Stromal cell of bone marrow (primary cell): ENCODE results near the gene ZKSCAN8.
A peak's percentile ranks its signal among the peaks of the same experiment; 100 is the strongest.

ENCODE experiments used
- DNase-seq: peaks from one replicate; pipeline ENCODE4 v3.0.0-alpha.2; 2012; ENCODE audit warnings: low read depth

Gene ZKSCAN8

DNA sequence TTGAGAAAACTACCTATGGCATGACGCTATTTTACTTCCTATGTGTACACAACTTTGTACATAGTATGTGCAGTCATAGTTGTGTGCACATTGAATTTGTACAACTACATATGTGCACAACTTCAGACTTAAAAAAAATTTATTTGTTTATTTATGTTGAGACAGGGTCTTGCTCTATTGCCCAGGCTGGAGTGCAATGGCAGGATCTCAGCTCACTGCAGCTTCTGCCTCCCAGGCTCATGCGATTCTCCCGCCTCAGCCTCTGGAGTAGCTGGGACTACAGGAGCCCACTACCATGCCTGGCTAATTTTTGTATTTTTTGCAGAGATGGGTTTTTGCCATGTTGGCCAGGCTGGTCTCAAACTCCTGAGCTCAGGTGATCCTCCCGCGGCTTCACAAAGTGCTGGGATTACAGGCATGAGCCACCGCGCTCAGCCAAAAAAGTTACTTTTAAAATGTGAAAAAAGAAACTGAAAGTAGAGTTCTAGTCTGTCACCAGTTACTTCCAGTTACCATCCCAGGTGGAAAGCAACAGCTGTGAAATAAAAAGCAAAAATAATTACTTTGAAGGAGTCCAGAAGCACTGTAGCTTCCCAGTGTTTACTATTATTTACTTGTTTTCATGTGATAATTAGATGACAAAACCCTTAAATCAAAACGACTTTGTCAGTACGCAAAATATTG, 1.7 kb upstream of the ZKSCAN8 start:
- DNase-seq = no peak

DNA sequence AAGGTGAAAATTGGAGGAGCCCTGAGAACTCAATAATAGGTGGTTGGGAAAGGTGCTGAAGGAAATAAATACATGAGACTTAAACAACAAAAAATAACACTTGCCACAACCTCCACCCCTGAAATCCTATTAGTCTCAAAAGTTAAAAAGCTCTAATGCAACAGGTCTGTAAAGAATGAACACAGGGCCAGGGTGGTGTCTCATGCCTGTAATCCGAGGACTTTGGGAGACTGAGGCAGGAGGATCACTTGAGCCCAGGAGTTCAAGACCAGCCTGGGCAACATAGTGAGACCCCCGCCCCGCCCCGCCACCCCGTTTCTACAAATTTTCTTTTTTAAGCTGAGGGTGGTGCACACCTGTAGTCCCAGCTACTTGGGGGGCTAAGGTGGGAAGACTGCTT, 1.1 kb upstream of the ZKSCAN8 start:
- DNase-seq = no peak

DNA sequence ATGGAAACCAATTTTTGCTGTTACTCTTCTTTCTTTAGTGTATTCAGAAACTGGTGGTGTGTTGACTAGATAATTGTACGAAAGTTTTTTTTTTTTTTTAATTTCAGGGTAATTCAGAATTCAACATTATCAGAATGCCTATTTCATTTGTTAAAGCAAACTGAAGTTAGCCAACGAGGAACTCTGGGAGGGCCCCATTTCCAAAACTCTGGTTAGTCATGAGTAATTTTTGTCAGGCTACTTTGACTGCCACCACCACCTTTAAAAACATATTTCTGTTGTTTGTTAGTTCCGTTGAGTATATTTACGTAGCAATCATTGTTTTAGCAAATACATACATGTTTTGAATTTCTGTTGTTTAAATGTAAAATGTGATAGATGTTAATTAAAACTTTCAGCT, 763 bp downstream of the ZKSCAN8 start:
- DNase-seq = no peak

DNA sequence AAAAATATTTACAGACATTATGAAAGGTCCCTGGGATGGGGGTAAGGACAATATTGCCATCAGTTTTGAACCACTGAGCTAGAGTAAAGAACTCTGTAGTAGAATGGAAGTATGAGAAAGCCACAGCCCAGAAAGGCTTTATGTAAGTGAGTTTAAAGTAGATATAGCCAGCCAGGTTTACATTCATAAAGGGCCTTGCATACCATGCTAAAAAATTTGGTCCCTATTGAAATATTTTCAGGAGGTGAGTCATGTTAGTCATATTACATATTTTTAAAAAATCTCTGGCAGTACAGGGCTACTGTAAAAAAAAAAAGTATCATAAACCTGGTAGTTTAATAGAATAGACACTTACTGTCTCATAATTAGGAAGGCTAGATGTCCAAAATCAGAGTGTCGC, 3.5 kb downstream of the ZKSCAN8 start:
- no peak for DNase-seq

DNA sequence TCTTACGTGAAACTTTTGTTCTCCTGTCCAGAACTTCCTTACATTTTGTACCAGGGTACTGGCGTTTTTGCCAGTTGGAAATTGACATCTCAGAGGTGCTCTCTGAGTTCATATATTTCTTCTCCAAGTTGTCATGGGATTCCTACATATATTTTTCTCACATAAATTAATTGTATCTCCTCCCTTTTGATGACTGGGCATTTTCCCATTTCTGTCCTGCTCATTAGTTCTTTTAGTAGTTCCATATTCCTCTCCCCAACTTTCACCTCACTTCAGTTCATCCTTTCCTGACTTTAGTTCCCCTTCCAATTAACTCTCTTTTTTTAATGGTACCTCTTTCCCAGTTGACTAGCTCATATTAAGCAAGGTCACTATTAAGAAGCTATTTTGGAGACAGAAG, 10.8 kb downstream of the ZKSCAN8 start:
- no peak for DNase-seq

DNA sequence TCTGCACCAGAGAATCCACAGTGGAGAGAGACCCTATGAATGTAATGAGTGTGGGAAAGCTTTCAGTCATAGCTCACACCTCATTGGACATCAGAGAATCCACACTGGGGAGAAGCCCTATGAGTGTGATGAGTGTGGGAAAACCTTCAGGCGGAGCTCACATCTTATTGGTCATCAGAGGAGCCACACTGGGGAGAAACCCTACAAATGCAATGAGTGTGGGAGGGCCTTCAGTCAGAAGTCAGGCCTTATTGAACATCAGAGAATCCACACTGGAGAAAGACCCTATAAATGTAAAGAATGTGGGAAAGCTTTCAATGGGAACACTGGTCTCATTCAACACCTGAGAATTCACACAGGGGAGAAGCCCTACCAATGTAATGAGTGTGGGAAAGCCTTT, 11.9 kb downstream of the ZKSCAN8 start:
- DNase-seq = no peak

DNA sequence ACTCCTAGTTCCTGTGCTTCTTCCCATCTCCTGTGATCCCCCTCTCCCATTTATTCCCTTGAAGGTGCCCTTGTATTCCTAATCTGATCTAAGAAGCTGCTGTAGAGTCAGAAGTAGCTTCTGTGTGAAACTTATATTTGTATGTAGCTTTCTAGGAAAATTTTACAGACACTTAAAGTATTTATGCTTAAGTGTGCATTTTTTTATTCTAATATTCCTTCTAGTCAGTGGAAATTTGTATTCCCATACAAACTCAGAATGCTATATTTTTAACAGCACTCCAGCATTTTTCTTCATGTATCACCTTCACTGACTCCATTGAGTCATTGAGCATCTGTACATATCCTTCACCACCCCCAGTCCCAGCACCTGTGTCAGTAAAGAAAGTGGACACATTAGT, 12.7 kb downstream of the ZKSCAN8 start:
- no peak for DNase-seq

DNA sequence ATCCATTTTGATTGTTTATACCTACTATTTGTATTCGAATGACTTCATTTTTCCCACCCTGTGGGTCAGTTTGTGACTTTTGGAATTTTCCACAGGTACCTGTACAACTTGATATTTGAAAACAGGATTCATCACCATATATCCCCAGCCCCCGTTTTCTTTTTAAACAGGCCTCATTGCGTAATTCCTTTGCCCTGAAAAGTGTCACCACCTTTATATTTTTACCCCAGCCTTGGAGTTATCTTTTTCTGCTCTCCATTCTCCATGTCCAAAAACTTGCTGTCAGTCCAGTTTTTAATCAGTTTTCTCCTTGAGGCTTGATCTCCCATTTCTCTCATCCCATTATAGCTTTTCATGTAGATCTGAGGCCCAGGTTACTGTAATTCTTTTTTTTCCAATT, 16.6 kb downstream of the ZKSCAN8 start:
- no peak for DNase-seq

DNA sequence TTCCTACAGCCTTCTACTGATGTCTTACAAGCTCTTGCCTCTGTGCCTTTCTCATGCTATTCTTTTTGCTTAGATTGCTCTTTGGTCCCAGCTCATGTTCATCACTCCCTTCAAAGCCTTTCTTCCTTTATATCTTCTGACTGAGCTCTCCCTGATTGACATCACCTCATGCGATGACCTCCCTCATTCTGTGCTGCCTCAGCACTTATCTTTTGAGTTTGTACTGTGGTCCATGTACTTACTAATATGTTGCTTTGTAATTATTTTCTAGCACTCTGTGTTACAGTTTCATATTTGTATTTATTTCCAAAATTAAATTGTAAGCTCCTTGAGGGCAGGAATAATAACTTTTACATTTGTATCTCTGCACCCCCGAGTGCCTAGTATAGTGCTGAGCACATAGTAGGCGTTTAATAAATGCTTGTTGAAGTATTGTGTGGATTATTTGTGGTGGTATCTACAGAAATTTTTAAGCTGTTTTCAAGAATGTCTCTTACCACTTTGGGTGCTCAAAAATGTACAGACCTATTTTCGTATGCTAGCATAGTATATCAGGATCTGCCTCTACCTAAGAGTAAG, 17.4 kb downstream of the ZKSCAN8 start:
- no peak for DNase-seq

DNA sequence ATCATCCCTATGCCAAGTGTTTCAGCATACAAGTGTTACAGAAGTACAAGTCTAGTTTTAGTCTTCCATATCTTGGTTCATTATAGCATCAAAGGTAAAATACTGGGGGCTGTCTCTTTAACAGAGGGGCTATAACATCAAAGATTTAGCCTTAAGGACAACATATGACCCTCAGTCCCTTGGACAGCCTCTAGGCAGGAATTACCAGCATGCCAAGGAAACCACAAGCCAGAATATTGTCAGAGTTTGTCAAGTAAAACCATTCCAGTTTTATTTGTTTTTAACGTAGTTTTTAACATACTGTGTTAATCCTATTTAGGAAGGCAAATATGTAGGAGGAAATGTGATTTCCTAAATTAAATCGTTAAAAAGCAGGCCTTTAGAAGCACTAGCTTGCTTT, 18.6 kb downstream of the ZKSCAN8 start:
- no peak for DNase-seq

DNA sequence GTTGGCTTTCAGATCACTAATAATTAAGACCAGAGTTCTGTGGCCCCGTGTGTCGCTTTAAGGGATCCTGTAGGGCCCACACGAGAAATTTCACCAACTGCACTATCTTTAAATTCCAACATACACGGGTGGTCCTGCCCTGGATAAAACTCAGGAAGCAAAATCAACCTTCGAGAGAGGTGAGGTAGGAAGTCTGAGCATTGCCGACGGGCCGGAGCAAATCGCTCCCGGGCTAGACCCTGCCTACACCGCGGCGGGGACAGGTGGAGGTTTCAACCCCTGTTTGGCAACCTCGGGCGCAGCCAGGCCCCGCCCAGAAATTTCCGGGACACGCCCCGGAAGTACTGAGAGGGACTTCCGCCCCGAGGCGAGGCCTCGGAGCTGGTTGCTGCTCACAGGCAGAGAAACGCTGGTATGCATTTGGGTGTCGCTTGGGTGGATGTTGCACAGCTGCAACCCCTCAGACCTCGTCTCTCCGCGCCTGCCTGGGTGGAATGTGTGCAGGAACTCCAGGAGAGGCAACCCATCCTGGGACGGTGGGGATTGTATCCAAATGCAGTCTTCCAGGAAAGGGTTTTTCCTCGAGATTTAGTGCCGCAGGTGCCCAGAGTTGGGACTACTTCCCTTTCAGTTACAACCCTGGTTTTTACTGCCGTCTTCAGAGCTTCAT, 19.9 kb downstream of the ZKSCAN8 start:
- DNase-seq = no peak

DNA sequence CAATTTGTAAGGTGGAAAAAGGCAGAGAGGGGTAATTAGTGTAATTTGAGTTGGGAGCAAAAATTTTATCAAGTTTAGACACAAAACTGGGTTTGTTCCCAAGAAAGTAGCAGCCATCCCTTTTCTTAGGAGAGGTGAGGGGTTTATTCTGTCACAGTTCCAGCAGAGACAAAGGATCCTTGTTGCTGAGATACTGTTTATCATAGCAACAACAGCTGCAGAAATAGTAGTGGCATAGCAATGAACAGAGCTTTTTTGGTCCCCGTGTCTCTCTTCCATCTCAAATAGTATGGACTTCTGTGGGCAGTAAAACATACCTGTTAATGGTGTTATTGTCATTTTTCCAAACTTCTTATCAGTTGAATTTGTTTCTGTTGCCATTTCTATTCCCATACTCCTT, 23.9 kb downstream of the ZKSCAN8 start:
- DNase-seq = no peak

DNA sequence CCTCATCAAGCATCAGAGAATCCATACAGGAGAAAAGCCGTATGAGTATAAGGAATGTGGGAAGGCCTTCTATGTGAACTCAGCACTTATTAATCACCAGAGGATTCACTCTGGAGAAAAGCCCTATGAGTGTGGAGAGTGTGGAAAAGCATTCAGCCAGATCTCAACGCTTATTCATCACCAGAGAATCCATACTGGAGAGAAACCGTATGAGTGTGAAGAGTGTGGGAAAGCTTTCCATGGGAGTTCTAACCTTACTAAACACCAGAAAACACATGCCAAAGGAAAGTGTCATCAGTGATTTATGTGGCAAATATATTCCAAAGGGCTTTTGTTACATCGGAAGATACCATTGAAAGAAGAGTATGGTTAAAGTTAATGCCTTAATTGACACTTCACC, 25.4 kb downstream of the ZKSCAN8 start:
- peak; percentile 58 for DNase-seq

DNA sequence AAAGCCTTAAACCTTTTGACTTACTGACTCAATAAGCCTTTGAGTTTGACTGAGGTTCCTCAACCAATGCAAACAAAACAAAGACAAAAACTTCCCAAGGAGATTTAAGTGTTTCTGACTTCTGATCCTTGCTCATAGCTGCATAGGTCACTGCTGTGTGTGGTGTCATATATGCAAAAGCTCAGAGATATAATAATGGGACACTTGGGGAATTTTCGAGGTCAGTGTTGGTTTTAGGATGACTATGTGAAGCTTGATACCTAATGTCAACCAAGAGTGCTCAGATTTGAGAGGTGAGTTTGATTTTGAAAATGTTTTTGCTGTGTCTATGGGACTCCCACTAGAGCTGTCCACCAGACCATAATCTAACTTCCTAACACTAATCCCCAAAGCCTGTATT, 26.2 kb downstream of the ZKSCAN8 start:
- no peak for DNase-seq

DNA sequence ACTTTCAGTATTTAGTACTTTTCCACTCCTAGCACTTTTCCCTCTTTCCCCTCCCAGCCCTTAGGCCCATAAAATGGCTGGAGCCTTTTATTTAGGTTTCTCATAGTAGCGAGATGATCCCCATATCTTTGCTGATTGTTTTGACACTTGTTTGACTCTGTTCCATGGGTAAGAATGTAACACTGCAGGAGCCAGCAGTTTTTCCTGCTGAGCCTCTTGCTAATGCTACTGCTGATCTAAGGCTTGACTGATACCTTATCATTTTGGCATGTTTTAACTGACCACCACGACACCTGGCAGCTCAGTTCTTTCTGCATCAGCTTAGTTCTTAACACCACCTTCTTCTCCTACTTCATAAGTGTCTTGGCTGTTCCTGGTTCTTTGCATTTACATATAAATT, 29.6 kb downstream of the ZKSCAN8 start:
- DNase-seq = no peak

DNA sequence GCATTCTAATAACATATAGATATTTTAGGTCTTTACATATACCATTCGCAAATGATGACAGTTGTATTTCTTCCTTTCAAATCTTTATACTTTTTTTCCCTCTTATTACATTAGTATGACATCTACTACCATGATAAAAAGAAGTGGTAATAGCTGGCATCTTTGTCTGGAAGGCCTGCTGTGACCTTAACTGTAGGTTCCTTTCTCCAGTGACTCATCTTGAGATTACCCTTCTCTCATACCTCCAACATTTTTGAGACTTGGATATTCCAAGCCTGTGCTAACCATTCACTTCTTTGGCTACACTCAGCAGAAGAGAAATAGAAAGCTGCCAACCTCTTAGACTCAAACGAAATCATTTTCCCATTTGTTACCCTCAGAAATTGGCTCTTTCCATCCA, 30.3 kb downstream of the ZKSCAN8 start:
- DNase-seq = no peak

DNA sequence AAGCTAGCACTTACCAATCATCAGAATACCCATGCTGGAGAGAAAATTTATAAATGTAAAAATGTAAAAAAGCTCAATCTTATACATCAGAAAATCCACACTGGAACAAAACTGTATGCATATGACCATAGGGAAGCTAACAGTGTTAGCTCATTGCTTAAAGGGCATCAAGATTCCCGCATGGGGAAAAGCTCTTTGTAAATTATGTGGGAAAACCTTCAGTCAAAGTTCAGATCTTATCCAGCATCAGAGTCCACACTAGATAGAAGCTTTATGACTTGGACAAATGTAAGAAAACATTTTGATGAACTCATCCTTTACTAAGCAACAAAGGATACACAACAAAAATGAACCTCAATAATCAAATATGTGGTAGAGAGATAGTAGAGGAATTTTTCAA, 34.7 kb downstream of the ZKSCAN8 start:
- no peak for DNase-seq

DNA sequence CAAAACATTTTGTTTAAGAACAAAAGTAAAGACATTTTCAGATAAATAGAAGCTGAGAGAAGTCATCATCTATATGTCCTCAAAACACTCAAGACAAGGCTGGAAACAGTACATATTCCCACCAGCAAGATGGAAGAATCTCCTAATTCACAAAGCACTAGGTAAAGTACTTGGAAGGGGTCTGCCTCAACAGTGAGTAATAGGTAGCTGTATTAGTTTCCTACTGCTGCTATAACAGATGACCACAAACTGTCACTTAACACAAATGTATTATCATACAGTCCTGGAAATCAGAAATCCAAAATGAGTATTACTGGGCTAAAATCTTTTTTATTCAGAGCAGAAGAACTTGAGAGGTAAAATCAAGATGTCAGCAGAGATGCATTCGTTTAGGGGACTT, 40.6 kb downstream of the ZKSCAN8 start:
- no peak for DNase-seq

DNA sequence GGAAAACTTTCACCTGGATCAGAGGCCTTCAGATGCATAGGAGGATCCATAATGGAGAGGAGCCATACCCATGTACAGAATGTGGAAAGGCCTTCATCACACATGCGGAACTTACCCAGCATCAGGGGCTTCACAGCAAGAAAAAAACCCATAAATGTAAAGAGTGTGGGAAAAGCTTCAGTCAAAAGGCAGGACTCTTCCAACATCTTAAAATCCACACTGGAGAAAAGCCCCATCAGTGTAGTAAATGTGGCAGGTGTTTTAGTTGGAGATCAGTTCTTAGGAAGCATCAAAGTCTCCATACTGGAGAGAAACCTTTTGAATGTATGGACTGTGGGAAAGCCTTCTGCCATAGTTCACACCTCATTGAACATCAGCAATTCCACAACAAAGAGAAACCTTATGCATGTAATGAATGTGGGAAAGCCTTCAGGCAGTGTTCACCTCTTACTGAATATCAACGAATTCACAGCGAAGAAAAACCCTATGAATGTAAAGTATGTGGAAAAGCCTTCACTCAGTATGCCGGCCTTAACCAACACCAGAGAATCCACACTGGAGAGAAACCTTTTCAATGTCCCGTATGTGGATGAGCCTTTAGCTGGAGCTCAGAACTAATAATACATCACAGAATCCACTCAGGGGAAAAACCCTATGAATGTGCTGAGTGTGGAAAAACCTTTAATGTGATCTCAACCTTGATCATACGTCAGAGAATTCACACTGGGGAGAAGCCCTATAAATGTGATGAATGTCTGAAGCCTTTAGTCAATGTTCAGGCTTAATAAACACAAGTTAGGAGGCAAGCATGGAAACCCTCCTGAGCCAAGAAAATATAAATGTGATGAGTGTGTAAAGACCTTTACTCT, 46.7 kb downstream of the ZKSCAN8 start:
- no peak for DNase-seq

DNA sequence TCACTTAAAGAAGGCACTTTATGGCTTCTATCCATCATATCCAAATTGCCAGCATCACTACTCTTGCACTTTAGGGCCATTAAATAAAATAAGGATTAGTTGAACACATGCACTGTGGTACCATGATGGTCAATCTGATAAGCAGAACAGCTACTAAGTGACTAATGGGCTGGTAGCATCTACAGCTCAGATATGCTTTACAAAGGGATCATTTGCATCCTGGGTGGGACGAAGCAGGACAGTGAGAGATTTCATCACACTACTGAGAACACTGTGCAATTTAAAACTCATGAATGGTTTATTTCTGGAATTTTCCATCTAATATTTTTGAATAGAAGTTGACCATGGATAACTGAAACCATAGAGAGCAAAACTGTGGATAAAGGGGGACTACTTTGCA, 58.3 kb downstream of the ZKSCAN8 start:
- no peak for DNase-seq

DNA sequence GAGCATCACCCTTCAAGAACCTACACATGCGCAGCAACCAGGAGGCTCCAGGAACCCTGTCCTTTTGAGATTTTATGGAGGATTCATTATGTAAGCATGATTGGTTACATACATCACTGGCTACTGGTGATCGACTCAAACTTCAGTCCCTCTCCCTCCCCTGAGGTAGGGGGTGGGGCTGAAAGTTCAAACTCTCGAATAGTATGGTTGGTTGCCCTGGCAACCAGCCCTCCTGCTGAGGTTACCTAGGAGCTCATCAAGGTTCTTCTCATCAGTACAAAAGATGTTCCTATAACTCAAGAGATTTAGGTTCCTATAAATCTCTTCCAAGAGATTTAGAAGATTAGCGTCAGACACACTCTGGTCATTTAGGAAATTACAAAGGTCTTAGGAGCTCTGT, 61.5 kb downstream of the ZKSCAN8 start:
- no peak for DNase-seq

DNA sequence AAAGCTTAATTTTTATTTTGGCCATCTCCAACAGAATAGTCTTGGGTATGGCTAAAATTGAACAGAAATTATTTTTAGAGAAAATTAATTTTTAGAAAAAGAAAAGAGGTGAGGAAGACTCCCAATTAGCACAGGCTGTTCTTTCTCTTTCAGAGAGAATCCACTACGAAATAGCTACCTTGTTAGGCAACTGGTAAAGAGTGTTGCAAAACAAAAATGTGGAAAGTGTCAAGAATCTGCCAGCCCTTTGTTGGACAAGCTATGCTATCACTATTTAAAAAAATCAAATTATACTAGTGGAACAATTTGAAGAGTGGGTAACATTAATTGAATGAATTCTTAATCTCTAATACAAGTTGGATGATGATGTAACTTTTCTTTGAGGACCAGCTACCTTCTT, 64.2 kb downstream of the ZKSCAN8 start:
- DNase-seq = no peak

DNA sequence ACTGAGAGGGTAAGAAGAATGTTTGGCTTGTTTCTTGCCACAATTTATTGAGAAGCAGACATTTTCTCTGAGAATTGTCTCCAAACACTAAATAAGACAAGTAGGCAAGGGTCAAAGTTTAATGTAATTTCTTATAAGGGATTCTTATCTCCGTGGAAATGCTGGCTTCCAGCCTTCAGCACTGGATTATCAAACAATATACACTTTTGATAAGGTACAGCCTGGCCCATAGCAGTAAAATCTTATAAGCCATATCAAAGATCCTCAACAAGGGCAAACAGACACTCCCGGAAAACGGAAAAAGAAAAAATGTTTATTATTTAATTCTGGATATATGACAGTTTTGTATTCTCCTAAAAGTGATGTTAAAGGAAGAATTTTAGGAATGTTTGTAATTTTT, 64.8 kb downstream of the ZKSCAN8 start:
- DNase-seq = no peak
